DOHH2 (cell line): ENCODE data around the gene CALB2.

ENCODE experiments used
- CTCF ChIP-seq: fragments of 200-600 bp; sonication (generic); IDR thresholded peaks from one replicate; pipeline ENCODE4 v1.5.1; 2014; ENCODE audit warnings: antibody characterized with exemption, mild to moderate bottlenecking, low read depth, low read length; ENCODE audit not compliant: poor library complexity, severe bottlenecking
- EZH2phosphoT487 ChIP-seq: fragments of 200-600 bp; sonication (generic); IDR thresholded peaks from 2 replicates; pipeline ENCODE4 v1.6.1; 2017; ENCODE audit warnings: borderline replicate concordance, mild to moderate bottlenecking, antibody characterized with exemption, low read length, moderate library complexity, mixed read lengths

DNA sequence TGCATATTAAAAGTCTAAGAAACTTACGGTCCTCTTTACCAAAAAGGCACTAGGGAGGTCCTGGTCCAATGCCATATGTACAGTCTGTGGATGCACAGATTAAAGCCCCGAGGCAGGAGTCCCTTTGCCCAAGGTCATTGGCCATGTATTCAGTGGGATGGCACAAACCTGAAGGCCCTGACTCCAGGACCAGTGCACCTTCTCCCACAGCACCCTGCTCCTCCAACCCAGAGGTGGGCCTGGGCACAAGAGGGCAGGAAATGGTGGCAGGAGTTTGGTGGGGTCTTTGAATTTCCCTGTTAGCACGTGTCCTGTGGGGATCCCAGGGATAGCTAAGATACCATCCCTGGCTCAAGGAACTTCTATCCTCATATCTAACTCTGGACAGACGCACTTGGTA, 54.8 kb downstream of the CALB2 start:
- TF ChIP-seq CTCF: no peak
- TF ChIP-seq EZH2phosphoT487: no peak
